OCI-LY1 (cell line): ENCODE results near the gene TTL.

Experiments used
- H2AFZ ChIP-seq: fragments of 200-600 bp; sonication (generic), shearing (Covaris generic); 2 replicates; pipeline ENCODE4 v1.6.0; 2014; ENCODE audit warnings: antibody characterized with exemption, mild to moderate bottlenecking, low read length
- H3F3A ChIP-seq: fragments of 200-600 bp; sonication (generic), shearing (Covaris generic); 2 replicates; pipeline ENCODE4 v1.6.0; 2014; ENCODE audit warnings: mild to moderate bottlenecking, antibody characterized with exemption, low read length, moderate library complexity; ENCODE audit not compliant: insufficient read depth
- H3K27ac ChIP-seq: fragments of 200-600 bp; sonication (generic); 2 replicates; pipeline ENCODE4 v1.5.1; 2014; ENCODE audit warnings: low read length, mixed run types, mild to moderate bottlenecking, low read depth; ENCODE audit not compliant: poor library complexity, severe bottlenecking
- H3K27me3 ChIP-seq: fragments of 200-600 bp; sonication (generic); 2 replicates; pipeline ENCODE4 v1.6.0; 2014; ENCODE audit warnings: antibody characterized with exemption, mild to moderate bottlenecking, low read length, moderate library complexity; ENCODE audit not compliant: insufficient read depth
- H3K36me3 ChIP-seq: fragments of 200-600 bp; sonication (generic); 2 replicates; pipeline ENCODE4 v1.6.1; 2014; ENCODE audit warnings: mild to moderate bottlenecking, antibody characterized with exemption, low read length, moderate library complexity, mixed read lengths; ENCODE audit not compliant: insufficient read depth
- H3K4me1 ChIP-seq: fragments of 200-600 bp; sonication (generic); 2 replicates; pipeline ENCODE4 v1.5.1; 2014; ENCODE audit warnings: mild to moderate bottlenecking, low read length, moderate library complexity; ENCODE audit not compliant: insufficient read depth, severe bottlenecking
- H3K4me2 ChIP-seq: fragments of 200-600 bp; sonication (generic), shearing (Covaris generic); 2 replicates; pipeline ENCODE4 v1.6.1; 2014; ENCODE audit warnings: low read length
- H3K4me3 ChIP-seq: fragments of 200-600 bp; sonication (generic); 2 replicates; pipeline ENCODE4 v1.5.1; 2014; ENCODE audit warnings: low read length, low read depth, mild to moderate bottlenecking, mixed read lengths; ENCODE audit not compliant: poor library complexity, severe bottlenecking
- H3K79me2 ChIP-seq: fragments of 200-600 bp; shearing (Covaris generic); 2 replicates; pipeline ENCODE4 v1.6.1; 2016; ENCODE audit warnings: mixed run types, low read length, mixed read lengths; ENCODE audit not compliant: insufficient read depth
- H3K9ac ChIP-seq: fragments of 200-600 bp; sonication (generic), shearing (Covaris generic); 2 replicates; pipeline ENCODE4 v1.6.1; 2014; ENCODE audit warnings: mild to moderate bottlenecking, low read length, mixed read lengths
- H3K9me2 ChIP-seq: fragments of 200-600 bp; sonication (generic), shearing (Covaris generic); 2 replicates; pipeline ENCODE4 v1.6.1; 2014; ENCODE audit warnings: low read depth, mild to moderate bottlenecking, low read length, mixed read lengths
- H3K9me3 ChIP-seq: fragments of 200-600 bp; shearing (Covaris generic); 2 replicates; pipeline ENCODE4 v1.6.1; 2014; ENCODE audit warnings: low read length, mixed read lengths
- H4K20me1 ChIP-seq: fragments of 200-600 bp; sonication (generic), shearing (Covaris generic); 2 replicates; pipeline ENCODE4 v1.6.0; 2016; ENCODE audit warnings: mild to moderate bottlenecking, low read length; ENCODE audit not compliant: insufficient read depth
- CTCF ChIP-seq: fragments of 200-600 bp; sonication (generic), shearing (Covaris generic); IDR thresholded peaks from 2 replicates; pipeline ENCODE4 v1.5.1; 2017; ENCODE audit warnings: mild to moderate bottlenecking, antibody characterized with exemption, low read length, moderate library complexity, mixed read lengths
- EZH2 ChIP-seq: fragments of 200-600 bp; sonication (generic), shearing (Covaris generic); IDR thresholded peaks from 2 replicates; pipeline ENCODE4 v1.8.0; 2017; ENCODE audit warnings: borderline replicate concordance, mixed run types, mild to moderate bottlenecking, antibody characterized with exemption, low read length, moderate library complexity, mixed read lengths

TTL gene

DNA sequence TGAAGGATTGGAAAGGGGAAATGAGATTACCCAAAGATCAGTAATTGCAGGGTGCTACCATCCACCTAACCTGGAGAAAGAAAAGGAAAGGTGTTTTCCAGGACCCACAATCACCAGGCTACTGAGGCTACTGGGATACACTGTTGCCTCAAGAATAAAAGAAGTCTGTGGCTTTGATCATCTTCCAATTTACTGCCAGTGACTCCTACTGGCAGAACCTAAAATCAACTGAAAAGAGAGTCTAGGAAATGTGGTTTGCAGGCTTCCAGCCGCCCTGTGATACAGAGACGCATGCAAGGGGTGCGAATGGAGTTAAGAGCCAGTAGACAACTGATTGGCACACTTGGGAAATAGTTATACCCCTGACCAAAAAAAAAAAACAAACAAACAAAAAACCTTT lies 16.6 kb upstream of the TTL start:
- H4K20me1 ChIP-seq, result no peaks in the 10 kb centered on the region
- no peak overlapping the region for H3K4me2 ChIP-seq
- no peaks in the 10 kb centered on the region for H3F3A ChIP-seq
- no peak overlapping the region for H3K4me3 ChIP-seq
- no peak overlapping the region for H3K27ac ChIP-seq
- H3K27me3 ChIP-seq, result no peaks in the 10 kb centered on the region; the same call in 1 of the 2 replicates
- TF ChIP-seq EZH2 (no peak), CTCF (no peak)
- no peaks in the 10 kb centered on the region for H3K4me1 ChIP-seq
- no peaks in the 10 kb centered on the region for H3K79me2 ChIP-seq
- H3K9me2 ChIP-seq, result no peaks in the 10 kb centered on the region
- no peak overlapping the region for H2AFZ ChIP-seq
- no peaks in the 10 kb centered on the region for H3K36me3 ChIP-seq
- H3K9me3 ChIP-seq, result peaks cover 9% of the 10 kb centered on the region
- no peak overlapping the region for H3K9ac ChIP-seq

DNA sequence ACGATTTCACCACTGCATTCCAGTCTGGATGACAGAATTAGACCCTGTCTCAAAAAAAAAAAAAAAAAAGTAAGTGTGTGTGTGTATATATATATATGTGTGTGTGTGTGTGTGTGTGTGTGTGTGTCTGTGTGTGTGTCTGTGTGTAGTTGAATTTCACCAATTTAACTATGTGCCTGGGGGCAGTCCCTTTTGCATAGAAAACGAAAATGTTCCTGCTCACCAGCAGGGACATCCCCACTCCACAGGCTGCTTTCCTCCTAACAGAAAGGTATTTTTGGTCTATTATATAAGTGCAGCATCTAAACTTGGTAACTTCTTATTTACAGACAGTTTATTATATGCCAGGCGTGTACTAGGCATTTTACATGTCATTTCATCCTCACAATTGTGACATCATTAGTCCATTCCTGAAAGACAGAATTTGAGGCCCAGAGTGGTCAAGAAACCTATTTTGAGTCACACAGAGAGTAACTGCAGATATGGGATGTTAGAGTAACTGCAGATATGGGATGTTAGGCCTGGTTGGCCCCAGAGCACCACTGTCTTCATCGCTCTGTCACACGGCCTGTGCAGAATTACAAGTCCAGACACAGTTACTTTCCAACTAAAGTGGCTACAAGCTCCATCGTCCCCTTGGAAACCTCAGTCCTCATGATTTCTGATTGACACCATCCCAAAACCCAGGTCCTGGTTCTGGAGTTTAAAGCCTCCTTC lies 9.3 kb upstream of the TTL start:
- Histone ChIP-seq H3K9me3 (peaks cover 9% of the 10 kb centered on the region), H2AFZ (no peak overlapping the region), H3K79me2 (no peaks in the 10 kb centered on the region), H4K20me1 (no peaks in the 10 kb centered on the region), H3K4me1 (no peaks in the 10 kb centered on the region), H3F3A (no peaks in the 10 kb centered on the region), H3K27ac (no peak overlapping the region), H3K4me2 (no peak overlapping the region), H3K27me3 (no peaks in the 10 kb centered on the region; the same call in 1 of the 2 replicates), H3K36me3 (no peaks in the 10 kb centered on the region), H3K9me2 (no peaks in the 10 kb centered on the region), H3K4me3 (no peak overlapping the region), H3K9ac (no peak overlapping the region)
- no peak for TF ChIP-seq CTCF
- no peak for TF ChIP-seq EZH2

GRCh38 chr2:112474844-112475486 lies 7.0 kb upstream of the TTL start:
- no peak overlapping the region for H3K4me2 ChIP-seq
- no peak for TF ChIP-seq EZH2
- H3K9me3 ChIP-seq, result no peaks in the 10 kb centered on the region
- no peaks in the 10 kb centered on the region for H3K79me2 ChIP-seq
- no peaks in the 10 kb centered on the region for H3K36me3 ChIP-seq
- no peaks in the 10 kb centered on the region for H3F3A ChIP-seq
- no peaks in the 10 kb centered on the region for H4K20me1 ChIP-seq
- no peaks in the 10 kb centered on the region for H3K9me2 ChIP-seq
- H3K9ac ChIP-seq, result no peak overlapping the region
- H3K4me1 ChIP-seq, result no peaks in the 10 kb centered on the region
- no peak overlapping the region for H3K4me3 ChIP-seq
- H3K27ac ChIP-seq, result no peak overlapping the region
- no peaks in the 10 kb centered on the region for H3K27me3 ChIP-seq
- H2AFZ ChIP-seq, result no peak overlapping the region
